PFSK-1 (cell line): ENCODE measurements around the gene AKAP6.

Experiments used
- POLR2AphosphoS5 ChIP-seq: IDR thresholded peaks from 2 replicates; pipeline ENCODE4 v1.6.1; 2012; ENCODE audit warnings: low read depth, mild to moderate bottlenecking, control low read depth, low read length, moderate library complexity
- SIN3A ChIP-seq: IDR thresholded peaks from 2 replicates; pipeline ENCODE4 v1.6.1; 2012; ENCODE audit warnings: mild to moderate bottlenecking, low read length, moderate library complexity, borderline replicate concordance; ENCODE audit not compliant: insufficient read depth

DNA sequence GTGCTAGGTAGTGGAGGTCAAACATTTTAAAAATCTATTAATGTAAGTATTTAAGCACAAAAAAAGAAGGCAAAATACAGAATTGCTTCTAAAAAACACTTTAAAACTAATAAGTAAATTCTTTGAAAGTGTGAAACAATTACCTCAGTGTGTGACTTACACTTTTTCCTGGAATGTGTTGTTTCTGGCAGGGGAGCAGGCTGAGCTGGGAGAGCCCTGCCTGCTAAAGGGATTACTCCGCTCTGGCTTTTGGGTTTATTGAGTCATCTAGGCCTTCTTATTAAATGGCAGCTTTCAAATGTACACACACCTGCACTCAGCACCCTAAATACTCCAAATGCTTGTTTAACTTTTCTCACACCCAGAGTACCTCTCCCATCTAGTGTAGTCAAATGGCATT is 279.8 kb downstream of the AKAP6 start:
- TF ChIP-seq SIN3A (no peak), POLR2AphosphoS5 (no peak)
